Measurements from ENCODE around the gene LHCGR.

- TF ChIP-seq CTCF (IDR thresholded peaks at IDR 0.05): no peak
- no peak for TF ChIP-seq POLR2A (IDR thresholded peaks at IDR 0.05)
Observed at GRCh38 chr2:48755473-48755872, at the start of gene LHCGR.

Data from sigmoid colon (tissue), 3 donors.